Hematopoietic multipotent progenitor cell treated with erythropoietin and hydrocortisone succinate and interleukin-3 and kit ligand, for 6 days (in vitro differentiated cells): ENCODE measurements around the gene CORO1A.
"Not testable (repeated sequence)": the region's sequence is repeated elsewhere in the genome, so short reads cannot be mapped to it uniquely, and the experiment has no call there.

Experiments
- DNase-seq: peaks from one replicate; pipeline ENCODE4 v3.0.0-alpha.2; 2015

CORO1A gene

DNA sequence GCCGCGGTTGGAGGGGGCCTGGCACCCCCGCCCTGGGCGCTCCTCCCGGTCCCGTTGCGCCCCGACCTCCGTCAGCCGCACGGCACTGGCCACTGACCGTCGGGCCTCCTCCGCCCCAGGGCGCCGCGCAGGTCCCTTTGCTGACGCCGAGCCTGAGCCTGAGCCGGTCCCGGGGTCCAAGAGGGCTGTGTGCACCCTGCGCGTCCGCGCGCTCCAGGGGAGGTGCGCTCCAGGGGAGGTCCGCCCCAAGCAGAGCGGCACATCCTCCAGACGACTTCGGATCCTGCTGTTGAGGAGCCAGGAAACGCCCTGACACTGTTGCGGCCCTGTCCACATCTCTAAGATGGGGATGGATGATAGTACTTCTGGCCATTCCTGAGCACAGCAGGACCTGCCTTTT, 22.9 kb downstream of the CORO1A start:
- not testable (repeated sequence) for DNase-seq

DNA sequence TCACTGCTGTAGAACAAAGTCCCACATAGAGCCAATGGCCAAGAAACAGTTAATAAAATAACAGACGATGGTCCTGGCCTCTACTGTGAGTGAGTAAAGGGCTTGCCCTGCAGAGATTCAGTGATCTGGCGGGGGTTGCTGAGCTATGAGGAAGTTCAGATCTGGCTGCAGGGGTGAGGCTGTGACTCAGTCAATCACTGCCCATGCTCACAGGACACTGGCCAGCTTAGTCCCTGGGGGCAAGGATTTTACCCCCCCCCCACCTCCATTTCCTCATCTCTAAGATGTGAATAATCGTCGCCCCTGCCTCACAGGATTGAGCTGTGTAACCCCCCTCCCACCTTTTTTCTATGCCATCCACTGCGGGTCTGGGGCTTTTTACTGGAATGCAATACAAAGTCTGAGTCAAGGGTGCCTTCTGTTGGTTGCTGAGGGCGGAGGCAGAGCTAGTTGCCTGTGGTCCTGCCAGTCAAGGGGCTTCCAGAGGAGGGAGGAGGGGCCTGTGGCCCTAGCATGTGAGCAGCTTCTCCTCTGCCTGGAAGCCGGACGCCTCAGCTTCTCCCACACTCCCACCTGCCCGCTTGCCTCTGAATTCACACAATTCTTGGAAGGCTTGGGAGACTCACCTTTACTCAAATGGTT, 23.8 kb downstream of the CORO1A start:
- not testable (repeated sequence) for DNase-seq

DNA sequence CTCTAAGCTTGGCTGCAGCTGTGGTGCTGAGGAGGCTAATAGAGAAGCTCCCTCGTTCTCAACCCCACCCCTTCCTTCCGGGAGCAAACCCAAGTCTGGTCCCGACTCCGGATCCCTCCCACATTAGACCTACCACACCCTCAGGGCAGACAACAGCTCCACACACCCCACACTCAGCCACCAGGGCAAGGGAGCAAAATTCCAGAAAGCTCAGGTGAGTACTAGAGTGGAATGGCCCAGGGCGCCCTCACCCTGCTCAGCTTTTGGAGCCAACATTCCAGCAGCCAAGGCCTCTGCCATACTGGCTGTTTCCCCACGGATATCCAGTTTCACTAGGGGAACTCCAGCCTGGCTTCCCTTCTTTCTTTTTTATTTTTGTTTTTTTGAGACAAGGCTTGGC, 25.6 kb downstream of the CORO1A start:
- not testable (repeated sequence) for DNase-seq

DNA sequence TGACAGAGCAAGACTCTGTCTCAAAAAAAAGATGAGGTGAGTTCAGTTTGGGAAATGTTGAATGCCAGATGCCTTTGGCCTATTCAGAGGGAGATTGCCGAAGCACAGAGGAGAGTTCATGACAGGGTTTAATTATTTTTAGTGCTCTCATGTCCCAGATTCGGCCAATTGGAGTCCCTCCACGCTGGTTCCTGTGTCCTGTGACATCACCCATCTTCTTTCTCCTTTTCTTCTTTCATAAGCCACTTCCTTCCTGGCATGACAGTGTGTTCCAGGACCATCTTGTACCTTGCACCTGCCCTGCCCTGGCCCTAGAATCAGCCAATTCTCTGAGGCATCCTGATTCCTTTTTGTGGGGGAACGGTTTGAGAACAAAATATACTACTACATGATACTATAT, 28.0 kb downstream of the CORO1A start:
- DNase-seq = not testable (repeated sequence)

DNA sequence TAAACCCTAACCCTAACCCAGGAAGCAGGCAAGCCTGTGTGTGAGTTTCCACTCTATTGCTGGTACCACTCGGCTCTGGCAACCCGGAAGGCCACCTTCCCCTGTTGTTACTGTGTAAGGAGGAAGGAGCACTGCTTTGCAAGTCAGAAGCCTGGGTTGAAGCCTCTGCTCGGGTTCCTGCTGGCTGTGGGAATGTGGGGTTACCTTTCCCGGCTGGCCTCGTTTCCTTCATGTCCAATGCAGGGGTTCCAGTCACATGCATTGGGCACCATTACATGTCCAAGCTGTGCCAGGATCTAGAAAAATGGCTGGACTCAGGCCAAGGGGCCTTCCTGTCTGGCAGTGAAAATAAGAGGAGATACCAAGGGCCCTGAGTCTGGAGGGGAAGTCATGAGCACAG, 33.7 kb downstream of the CORO1A start:
- not testable (repeated sequence) for DNase-seq
